Omental fat pad (tissue), 4 donors: ENCODE measurements around the gene HSPA1A. TPM values are rescaled to one million over a fixed set of nuclear protein-coding genes. Genes with fewer than 3 reads are reported as not detected.
"Not testable (repeated sequence)": the region's sequence is repeated elsewhere in the genome, so short reads cannot be mapped to it uniquely, and the experiment has no call there.

Experiments used
- ATAC-seq: fragments of 150-250 bp; one replicate; pipeline ENCODE4 v1.9.1; 2016; ENCODE audit warnings: mild to moderate bottlenecking, moderate library complexity; ENCODE audit not compliant: low FRiP score
- DNase-seq: peaks from one replicate; pipeline ENCODE4 v3.0.0-alpha.2; 2019; ENCODE audit warnings: low spot score
- CTCF ChIP-seq, 3 donors: fragments of 450-650 bp; IDR thresholded peaks; one replicate each; pipeline ENCODE4 v1.5.1; 2016 to 2017; ENCODE audit warnings: antibody characterized with exemption in 3 of 3, mild to moderate bottlenecking in 3 of 3, moderate library complexity in 2 of 3
- total RNA-seq, 4 donors: library from RNA; depleted of rRNA; stranded (reverse); fragments of >200 nt; gene quantifications; one replicate each; pipeline ENCODE4 v1.1.0, GENCODE V29; 2016

The HSPA1A gene
- total RNA-seq, 4 donors from 2014 or later: 155 to 1,684 (median 309) TPM

GRCh38 chr6:31792761-31793171, 22.6 kb upstream of the HSPA1A start:
- DNase-seq (no peak), ATAC-seq (no peak)
- no peak for TF ChIP-seq CTCF (IDR thresholded peaks at IDR 0.05)

GRCh38 chr6:31793927-31794245, 21.5 kb upstream of the HSPA1A start:
- ATAC-seq, DNase-seq: not testable (repeated sequence)

- DNase-seq (no peak), ATAC-seq (no peak)
- no peak for TF ChIP-seq CTCF (IDR thresholded peaks at IDR 0.05)
These were observed 21.0 kb upstream of the HSPA1A start for GRCh38 chr6:31794294-31794865.

- TF ChIP-seq CTCF (IDR thresholded peaks at IDR 0.05): no peak
- peak; percentile 17 for ATAC-seq
- no peak for DNase-seq
These were observed 20.3 kb upstream of the HSPA1A start for GRCh38 chr6:31794866-31795615.

GRCh38 chr6:31795616-31796298, 19.6 kb upstream of the HSPA1A start, which contains the start of gene VARS1:
Gene VARS1, minus strand, starts transcription at chr6:31795752. Its CDS starts 535 bp downstream, at chr6:31795217.
- ATAC-seq: peak; percentile 95
- DNase-seq: peak; percentile 59
- TF ChIP-seq CTCF (IDR thresholded peaks at IDR 0.05): peak in 2 of 3 donors; percentile 3 to 92

- ATAC-seq (no peak), DNase-seq (no peak)
- no peak for TF ChIP-seq CTCF (IDR thresholded peaks at IDR 0.05)
These were observed 18.4 kb upstream of the HSPA1A start for GRCh38 chr6:31796993-31797385.

- DNase-seq: no peak
- ATAC-seq: no peak
- TF ChIP-seq CTCF (IDR thresholded peaks at IDR 0.05): no peak
These were observed 17.8 kb upstream of the HSPA1A start for GRCh38 chr6:31797588-31797987.
